Measurements from ENCODE around the gene TENM4. TPM values are rescaled to one million over a fixed set of nuclear protein-coding genes. Genes with fewer than 3 reads are reported as not detected.

The TENM4 gene
- total RNA-seq, 1 donor from 2014 or later, result 117 TPM

GRCh38 chr11:79371152-79371551 is 69.7 kb downstream of the TENM4 start:
- H3K4me3 Mint-ChIP-seq (ENCODE audit: low read depth), result no peak overlapping the region
- H3K4me1 Mint-ChIP-seq (ENCODE audit: low read depth), result peaks cover 5% of the 10 kb centered on the region
- TF ChIP-seq CTCF (IDR thresholded peaks at IDR 0.05; ENCODE audit: unreplicated experiment), result no peak
- no peak overlapping the region for H3K27ac Mint-ChIP-seq
- H3K27me3 Mint-ChIP-seq, result no peaks in the 10 kb centered on the region
- H3K9me3 Mint-ChIP-seq (ENCODE audit: low read depth), result no peaks in the 10 kb centered on the region
- no peaks in the 10 kb centered on the region for H3K36me3 Mint-ChIP-seq (ENCODE audit: insufficient read depth)
- no peak for DNase-seq (ENCODE audit: low spot score, unreplicated experiment)

GRCh38 chr11:79369055-79369454 is 71.8 kb downstream of the TENM4 start:
- H3K27ac Mint-ChIP-seq, result no peak overlapping the region
- no peaks in the 10 kb centered on the region for H3K36me3 Mint-ChIP-seq (ENCODE audit: insufficient read depth)
- no peak overlapping the region for H3K4me3 Mint-ChIP-seq (ENCODE audit: low read depth)

GRCh38 chr11:79367844-79368243 is 73.0 kb downstream of the TENM4 start:
- Mint-ChIP-seq H3K4me3 (ENCODE audit: low read depth) (no peak overlapping the region), H3K27me3 (no peaks in the 10 kb centered on the region)

More at GRCh38 chr11:79369055-79369454, 71.8 kb downstream of the TENM4 start:
- no peak for TF ChIP-seq CTCF (IDR thresholded peaks at IDR 0.05; ENCODE audit: unreplicated experiment)
- Mint-ChIP-seq H3K4me1 (ENCODE audit: low read depth) (peaks cover 5% of the 10 kb centered on the region), H3K27me3 (no peaks in the 10 kb centered on the region), H3K9me3 (ENCODE audit: low read depth) (no peaks in the 10 kb centered on the region)
- DNase-seq (ENCODE audit: low spot score, unreplicated experiment), result no peak

GRCh38 chr11:79366218-79366617 is 74.6 kb downstream of the TENM4 start:
- no peak for TF ChIP-seq CTCF (IDR thresholded peaks at IDR 0.05; ENCODE audit: unreplicated experiment)
- peaks cover 7% of the 10 kb centered on the region for H3K4me1 Mint-ChIP-seq (ENCODE audit: low read depth)
- no peak overlapping the region for H3K27ac Mint-ChIP-seq
- no peaks in the 10 kb centered on the region for H3K36me3 Mint-ChIP-seq (ENCODE audit: insufficient read depth)
- no peaks in the 10 kb centered on the region for H3K27me3 Mint-ChIP-seq
- no peak overlapping the region for H3K4me3 Mint-ChIP-seq (ENCODE audit: low read depth)
- no peak for DNase-seq (ENCODE audit: low spot score, unreplicated experiment)
- H3K9me3 Mint-ChIP-seq (ENCODE audit: low read depth), result no peaks in the 10 kb centered on the region

More at GRCh38 chr11:79367844-79368243, 73.0 kb downstream of the TENM4 start:
- Mint-ChIP-seq H3K4me1 (ENCODE audit: low read depth) (peaks cover 5% of the 10 kb centered on the region), H3K36me3 (ENCODE audit: insufficient read depth) (no peaks in the 10 kb centered on the region), H3K9me3 (ENCODE audit: low read depth) (no peaks in the 10 kb centered on the region), H3K27ac (no peak overlapping the region)
- TF ChIP-seq CTCF (IDR thresholded peaks at IDR 0.05; ENCODE audit: unreplicated experiment), result no peak
- no peak for DNase-seq (ENCODE audit: low spot score, unreplicated experiment)

- Mint-ChIP-seq H3K36me3 (ENCODE audit: insufficient read depth) (no peaks in the 10 kb centered on the region), H3K4me3 (ENCODE audit: low read depth) (no peak overlapping the region), H3K27ac (no peak overlapping the region), H3K27me3 (no peaks in the 10 kb centered on the region), H3K4me1 (ENCODE audit: low read depth) (peaks cover 7% of the 10 kb centered on the region), H3K9me3 (ENCODE audit: low read depth) (no peaks in the 10 kb centered on the region)
- DNase-seq (ENCODE audit: low spot score, unreplicated experiment), result no peak
- TF ChIP-seq CTCF (IDR thresholded peaks at IDR 0.05; ENCODE audit: unreplicated experiment), result no peak
These were observed 76.9 kb downstream of the TENM4 start for GRCh38 chr11:79363861-79364378.

All from progenitor cell of endocrine pancreas (in vitro differentiated cells).